HG03139 (cell line): ENCODE data around the gene OR2AT4.
"Not testable (repeated sequence)": the region's sequence is repeated elsewhere in the genome, so short reads cannot be mapped to it uniquely, and the experiment has no call there.

Experiments
- ATAC-seq: cut with Tn5 transposase; IDR thresholded peaks from one replicate; pipeline ENCODE4 v1.9.1; 2021; ENCODE audit not compliant: unreplicated experiment

OR2AT4 gene

GRCh38 chr11:75068993-75069392 lies 27.7 kb downstream of the OR2AT4 start:
- no peak for ATAC-seq

- ATAC-seq = no peak
Measured at GRCh38 chr11:75068559-75068958, 28.1 kb downstream of the OR2AT4 start.

DNA sequence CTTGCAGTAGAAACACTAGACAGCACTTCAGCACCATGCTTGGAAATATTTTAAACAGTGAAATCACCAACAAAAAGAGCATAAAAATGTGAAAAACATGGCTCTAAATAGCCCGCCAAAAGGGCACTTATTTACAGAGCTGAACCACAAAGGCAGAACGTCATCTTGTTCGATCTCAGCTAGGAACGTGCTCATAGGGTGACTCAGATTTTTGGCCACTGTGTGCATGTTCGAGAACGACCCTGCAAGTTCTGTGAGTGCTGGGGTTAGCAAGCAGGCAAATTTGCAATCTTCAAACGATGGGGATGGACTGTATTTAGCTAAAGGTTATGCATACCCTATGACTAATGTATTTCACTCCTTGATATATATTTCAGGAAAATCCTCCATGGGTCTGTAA lies 30.6 kb downstream of the OR2AT4 start:
- ATAC-seq = no peak

- no peak for ATAC-seq
Measured at GRCh38 chr11:75063741-75064314, 32.8 kb downstream of the OR2AT4 start.

DNA sequence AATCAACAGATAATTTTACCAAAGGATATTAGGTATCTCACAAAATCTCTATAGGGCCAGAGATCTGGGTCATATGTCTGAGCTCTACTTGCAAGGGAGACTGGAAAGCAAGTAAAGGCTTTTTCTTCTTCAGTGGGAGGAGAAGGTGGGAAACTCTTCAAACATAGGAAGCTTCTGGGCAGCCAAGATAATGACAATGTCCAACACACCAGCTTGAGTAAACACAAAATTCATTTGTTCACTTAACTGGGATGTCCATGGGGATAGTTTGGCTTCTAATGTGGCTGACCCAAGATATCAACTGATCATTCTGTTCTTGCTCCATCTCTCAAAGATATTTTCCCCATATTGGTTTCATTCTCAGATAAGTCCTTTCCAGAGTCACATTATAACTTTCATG lies 37.4 kb downstream of the OR2AT4 start:
- no peak for ATAC-seq

DNA sequence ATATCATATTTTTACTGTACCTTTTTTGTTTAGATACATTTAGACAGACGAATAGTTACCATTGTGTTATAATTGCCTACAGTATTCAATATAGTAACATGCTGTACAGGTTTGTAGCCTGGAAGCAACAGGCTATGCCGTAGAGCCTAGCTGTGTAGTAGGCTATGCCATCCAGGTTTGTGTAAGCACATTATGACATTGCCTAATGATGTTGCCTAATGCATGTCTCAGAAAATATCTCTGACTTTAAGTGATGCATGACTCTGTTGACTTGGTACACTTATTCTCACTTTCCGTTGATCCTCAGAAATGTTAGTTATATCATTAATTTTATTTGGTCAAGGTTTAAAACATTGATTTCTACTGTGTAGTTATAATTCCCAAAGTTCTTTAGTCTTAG lies 39.9 kb downstream of the OR2AT4 start:
- no peak for ATAC-seq

DNA sequence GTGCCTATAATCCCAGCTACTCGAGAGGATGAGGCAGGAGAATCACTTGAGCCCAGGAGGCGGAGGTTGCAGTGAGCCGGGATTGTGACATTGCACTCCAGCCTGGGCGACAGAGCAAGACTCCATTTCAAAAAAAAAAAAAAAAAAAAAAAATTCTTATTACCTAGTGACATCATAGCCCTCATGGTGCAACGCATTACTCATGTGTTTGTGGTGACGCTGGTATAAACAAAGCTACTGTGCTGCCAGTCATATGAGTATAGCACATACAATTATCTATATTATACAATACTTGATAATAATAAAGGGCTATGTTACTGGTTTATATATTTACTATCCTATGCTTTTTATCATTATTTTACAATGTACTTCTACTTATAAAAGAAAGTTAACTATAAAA lies 41.2 kb downstream of the OR2AT4 start:
- ATAC-seq = no peak

DNA sequence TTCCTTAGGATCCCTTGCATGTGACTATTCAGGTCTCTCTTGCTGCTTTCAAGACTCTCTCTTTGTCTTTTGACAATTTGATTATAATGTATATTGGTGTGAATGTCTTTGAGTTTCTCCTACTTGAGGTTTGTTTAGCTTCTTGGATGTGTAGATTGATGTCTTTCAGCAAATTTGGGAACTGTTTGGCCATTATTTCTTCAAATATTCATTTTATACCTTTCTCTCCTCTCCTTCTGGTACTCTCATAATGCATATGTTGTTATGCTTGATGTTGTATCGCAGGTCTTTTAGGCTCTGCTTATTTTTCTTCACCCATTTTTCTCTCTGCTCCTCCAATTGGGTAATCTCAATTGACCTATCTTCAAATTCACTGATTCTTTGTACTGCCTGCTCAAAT lies 44.2 kb downstream of the OR2AT4 start:
- no peak for ATAC-seq

DNA sequence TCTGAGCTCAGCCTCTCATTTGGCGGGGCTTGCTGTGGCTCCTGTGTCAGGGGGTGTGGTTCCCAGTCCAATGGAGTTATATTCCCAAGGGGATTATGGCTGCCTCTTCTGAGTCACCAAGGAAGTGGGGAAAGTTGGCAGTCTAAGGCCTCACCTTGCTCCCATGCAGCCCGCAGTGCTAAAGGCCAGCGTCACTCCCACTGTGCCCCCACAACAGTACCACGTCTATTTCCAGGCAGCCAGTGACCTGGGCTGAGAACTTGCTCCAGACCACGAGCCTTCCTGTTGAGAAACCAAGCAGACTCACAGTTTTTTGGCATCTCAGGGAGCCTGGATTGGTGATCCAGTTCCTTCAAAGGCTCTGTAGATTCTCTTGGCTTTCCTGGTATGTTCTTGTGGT lies 45.6 kb downstream of the OR2AT4 start:
- no peak for ATAC-seq

- no peak for ATAC-seq
Measured at GRCh38 chr11:75050516-75050915, 46.2 kb downstream of the OR2AT4 start.

DNA sequence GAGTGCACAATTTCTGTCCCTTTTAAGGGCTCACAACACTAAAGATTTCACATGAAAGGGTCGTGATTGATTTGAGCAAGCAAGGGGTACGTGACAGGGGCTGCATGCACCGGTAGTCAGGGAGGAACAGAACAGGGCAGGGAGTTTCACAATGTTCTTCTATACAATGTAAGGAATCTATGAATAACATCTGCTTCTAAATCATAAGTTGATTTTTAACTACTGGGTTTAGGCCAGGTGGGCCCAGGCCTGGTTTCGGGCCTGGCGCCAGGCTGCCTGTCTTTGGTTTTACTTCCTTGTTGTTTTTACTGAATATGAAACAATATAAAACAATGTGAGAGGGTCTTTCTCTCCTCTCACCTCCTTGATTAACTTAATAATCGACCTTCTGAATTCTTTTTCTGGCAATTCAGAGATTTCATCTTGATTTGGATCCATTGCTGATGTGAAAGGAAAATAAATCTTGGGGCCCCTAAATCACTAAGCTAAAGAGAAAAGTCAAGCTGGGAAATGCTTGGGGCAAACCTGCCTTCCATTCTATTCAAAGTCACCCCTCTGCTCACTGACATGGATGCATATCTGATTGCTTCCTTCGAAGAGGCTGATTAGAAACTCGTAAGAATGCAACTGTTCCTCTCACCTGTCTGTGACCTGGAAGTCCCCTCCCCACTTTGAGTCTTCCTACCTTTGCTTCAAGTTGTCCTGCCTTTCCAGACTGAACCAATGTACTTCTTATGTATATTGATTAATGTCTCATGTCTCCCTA lies 47.0 kb downstream of the OR2AT4 start:
- ATAC-seq = not testable (repeated sequence)

GRCh38 chr11:75047191-75047590 lies 49.5 kb downstream of the OR2AT4 start:
- ATAC-seq = no peak

DNA sequence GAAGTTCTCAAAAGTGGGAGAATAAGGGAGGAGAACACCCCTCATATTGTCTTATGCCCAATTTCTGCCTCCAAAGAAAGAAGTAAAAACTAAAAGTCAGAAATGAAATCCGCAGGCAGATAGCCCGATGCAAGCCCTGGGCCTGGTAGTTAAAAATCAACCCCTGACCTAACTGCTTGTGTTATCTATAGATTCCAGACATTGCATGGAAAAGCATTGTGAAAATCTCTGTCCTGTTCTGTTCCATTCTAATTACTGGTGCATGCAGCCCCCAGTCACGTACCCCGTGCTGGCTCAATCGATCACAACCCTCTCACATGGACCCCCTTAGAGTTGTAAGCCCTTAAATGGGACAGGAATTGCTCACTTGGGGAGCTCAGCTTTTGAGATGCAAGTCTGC lies 50.0 kb downstream of the OR2AT4 start:
- ATAC-seq = not testable (repeated sequence)

DNA sequence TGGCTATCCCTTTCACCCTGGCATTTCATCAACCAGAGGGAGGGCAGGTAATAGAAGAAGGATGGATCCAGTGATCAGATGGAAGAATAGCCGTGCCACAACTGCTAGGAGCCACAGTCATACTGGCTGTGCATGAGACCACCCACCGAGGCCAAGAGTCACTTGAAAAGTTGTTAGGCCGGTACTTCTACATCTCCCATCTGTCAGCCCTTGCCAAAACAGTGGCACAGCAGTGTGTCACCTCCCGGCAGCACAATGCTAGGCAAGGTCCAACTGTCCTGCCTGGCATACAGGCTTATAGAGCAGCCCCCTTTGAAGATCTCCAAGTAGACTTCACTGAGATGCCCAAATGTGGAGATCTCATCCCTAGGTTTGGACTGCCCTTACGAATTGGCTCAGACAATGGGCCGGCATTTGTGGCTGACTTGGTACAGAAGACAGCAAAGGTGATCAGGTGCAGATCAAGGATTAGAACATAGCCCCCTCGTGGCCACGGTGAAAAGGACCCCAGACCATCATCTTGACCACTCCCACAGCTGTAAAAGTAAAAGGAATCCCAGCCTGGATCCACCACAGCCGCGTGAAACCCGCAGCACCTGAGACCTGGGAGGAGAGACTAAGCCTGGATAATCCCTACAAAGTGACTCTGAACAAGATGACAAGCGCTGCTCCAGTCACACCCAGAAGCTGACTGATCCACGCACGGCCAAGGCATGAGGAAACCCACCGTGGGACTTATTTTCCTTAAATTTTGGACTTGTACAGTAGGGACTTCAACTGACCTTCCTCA lies 52.1 kb downstream of the OR2AT4 start:
- ATAC-seq = not testable (repeated sequence)

- not testable (repeated sequence) for ATAC-seq
Measured at GRCh38 chr11:75041821-75042220, 54.9 kb downstream of the OR2AT4 start.

DNA sequence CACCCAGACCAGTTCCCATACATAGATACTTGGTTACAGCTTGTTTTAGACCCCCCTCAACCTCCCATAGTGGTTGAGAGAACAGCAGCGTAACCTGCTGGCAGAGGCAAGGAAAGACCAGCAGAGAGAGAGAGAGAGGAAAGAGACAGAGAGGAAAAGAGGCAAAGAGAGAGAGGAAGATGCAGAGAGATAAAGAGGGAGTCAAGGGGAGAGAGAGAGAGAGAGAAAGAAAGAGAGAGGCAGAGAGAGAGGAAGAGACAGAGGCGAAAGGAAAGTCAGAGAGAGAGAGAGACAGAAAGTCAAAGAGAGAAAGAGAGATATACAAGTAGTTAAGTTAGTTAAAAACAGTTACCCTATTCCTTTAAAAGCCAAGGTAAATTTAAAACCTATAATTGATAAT lies 55.4 kb downstream of the OR2AT4 start:
- ATAC-seq = no peak

DNA sequence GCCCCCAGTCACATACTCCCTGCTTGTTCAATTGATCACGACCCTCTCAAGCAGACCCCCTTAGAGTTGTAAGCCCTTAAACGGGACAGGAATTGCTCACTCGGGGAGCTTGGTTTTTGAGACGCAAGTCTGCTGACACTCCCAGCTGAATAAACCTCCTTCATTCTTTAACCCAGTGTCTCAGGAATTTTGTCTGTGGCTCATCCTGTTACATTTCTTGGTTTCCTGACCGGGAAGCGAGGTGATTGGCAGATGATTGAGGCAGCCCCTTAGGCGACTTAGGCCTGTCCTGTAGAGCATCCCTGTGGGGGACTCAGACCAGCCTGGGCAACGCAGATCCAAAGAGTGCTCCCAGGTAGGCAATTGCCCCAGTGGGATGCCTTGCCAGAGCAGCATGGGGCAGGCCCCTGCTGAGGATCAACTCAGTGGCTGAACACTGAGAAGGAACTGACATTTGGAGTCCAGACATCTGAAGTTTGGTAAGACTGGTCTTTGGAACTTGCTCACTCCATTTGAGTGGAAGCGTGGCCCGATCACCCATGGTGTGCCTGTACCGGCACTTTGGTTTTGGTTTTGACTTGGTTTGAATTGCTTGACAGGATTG lies 56.4 kb downstream of the OR2AT4 start:
- ATAC-seq = no peak

DNA sequence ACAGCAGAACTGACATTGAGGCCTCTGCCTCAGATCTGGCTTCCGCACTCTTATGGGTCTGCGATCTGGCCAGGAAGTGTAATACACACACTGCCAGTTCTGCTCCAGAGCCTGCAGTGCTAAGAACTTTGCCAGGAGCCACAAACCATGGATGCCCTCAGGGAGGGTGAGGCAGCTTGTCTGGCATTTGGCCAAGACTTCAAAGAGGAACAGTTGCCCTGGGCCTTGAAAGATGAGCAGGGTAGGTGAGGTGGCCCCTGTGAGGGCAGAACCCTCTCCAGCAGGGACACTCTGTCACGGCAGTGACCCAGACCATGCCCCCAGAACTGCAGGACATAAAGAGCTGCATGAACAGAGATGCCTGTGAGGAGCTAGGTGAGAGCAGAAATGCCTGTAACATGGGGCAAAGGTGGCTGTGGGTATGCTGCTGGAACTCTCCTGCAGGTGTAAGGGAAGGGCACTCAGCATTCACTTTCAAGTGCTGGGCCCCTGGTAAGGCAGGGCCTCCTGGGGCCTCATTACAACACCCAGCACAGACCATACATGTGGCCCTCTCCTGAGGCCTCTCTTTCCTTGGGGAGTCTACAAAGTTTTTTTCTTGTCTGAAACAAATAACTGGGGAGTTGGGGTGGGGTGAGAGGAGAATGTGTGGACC lies 60.6 kb downstream of the OR2AT4 start:
- ATAC-seq = no peak

DNA sequence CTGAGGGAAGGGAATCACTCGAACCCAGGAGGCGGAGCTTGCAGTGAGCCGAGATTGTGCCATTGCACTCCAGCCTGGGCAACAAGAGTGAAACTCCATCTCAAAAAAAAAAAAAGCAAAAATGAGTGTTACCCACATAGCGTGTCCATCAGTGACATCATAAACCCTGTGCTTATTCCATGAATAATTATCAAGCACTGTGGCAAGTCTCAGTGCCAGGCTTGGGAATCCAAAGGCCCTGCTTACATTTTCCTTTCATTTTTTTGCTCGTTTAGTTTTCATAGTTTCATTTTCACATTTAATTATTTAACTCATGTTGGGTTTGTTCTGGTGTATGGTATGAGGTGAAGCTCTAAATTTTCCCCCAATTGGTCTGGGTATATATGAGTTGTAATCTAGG lies 61.4 kb downstream of the OR2AT4 start:
- ATAC-seq = no peak

DNA sequence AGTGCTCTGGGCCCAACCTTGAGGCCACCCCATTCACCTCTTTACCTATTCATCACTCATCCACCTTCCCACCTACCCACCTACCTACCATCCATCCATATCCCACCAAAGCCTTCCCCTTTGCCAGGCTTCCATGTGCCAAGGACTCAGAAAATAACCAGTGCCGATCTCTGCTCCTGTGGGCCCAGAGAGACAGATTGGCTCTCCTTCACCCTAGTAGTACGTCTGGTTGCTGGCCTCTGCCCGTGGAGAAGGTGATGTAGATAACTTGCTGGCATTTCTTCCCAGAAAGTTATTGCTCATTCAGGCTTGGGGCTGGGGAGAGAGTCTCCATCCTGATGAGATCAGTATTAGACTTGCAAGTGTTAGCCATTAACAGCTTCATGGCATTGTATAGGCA lies 62.8 kb downstream of the OR2AT4 start:
- ATAC-seq = no peak

DNA sequence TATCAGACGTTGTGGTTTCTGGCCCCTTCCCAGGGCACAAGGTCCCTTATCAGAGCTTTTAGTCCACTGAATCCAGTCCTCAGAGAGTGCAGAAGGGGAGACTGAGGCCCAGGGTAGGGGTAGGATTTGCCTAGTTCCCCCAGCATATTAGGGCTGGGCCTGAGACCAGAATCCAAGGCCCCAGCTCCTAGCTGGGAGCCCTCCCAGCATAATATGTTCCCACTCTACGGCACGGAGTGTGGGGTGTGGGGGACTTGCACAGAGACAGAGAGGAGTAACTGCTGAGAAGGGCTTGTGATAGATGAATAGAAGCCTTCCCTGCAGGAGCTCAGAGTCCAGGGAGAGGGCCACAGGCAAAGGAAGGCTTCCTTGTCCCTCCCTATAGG lies 64.1 kb downstream of the OR2AT4 start:
- no peak for ATAC-seq
